HepG2 (cell line): ENCODE results near the gene SLC4A8.

Source experiments
- FIP1L1 ChIP-seq: fragments of 200-400 bp; formaldehyde crosslinking; IDR thresholded peaks from 2 replicates; pipeline ENCODE4 v1.6.1; 2018; ENCODE audit warnings: low read depth, mild to moderate bottlenecking, low read length, moderate library complexity, borderline replicate concordance; ENCODE audit not compliant: insufficient read depth
- FOXK2 ChIP-seq: fragments of 450-650 bp; IDR thresholded peaks from 2 replicates; pipeline ENCODE4 v1.6.1; 2016
- IRF9 ChIP-seq: sonication (generic); formaldehyde crosslinking; IDR thresholded peaks from 2 replicates; pipeline ENCODE4 v1.8.0; 2022; ENCODE audit warnings: missing genetic modification reagents, mild to moderate bottlenecking, borderline replicate concordance
- RAD51 ChIP-seq: fragments of 450-650 bp; IDR thresholded peaks from 2 replicates; pipeline ENCODE4 v1.6.1; 2016; ENCODE audit warnings: borderline replicate concordance
- SP1 ChIP-seq, 2 experiments: fragments of 450-650 bp in 1 of 2; sonication (generic) in 1 of 2; formaldehyde crosslinking in 1 of 2; IDR thresholded peaks; 2 replicates each; pipeline versions ENCODE4 v1.4.0 to v1.6.1; 2016 to 2020; ENCODE audit warnings: missing genetic modification reagents in 1 of 2
- ZNF136 ChIP-seq: sonication (generic); formaldehyde crosslinking; IDR thresholded peaks from 2 replicates; pipeline ENCODE4 v1.8.1; 2022; ENCODE audit warnings: low read depth, mild to moderate bottlenecking, moderate library complexity, missing genetic modification reagents

GRCh38 chr12:51403681-51404136 is 20.9 kb upstream of the SLC4A8 start:
- no peak for TF ChIP-seq ZNF136 (CRISPR knock-in tag)
- TF ChIP-seq RAD51, result no peak
- no peak for TF ChIP-seq FIP1L1
- no peak for TF ChIP-seq IRF9 (CRISPR knock-in tag)
- no peak for TF ChIP-seq FOXK2
- no peak for TF ChIP-seq SP1 (IDR thresholded peaks at IDR 0.05)
- no peak for TF ChIP-seq SP1 (CRISPR knock-in tag; IDR thresholded peaks at IDR 0.05)
